ENCODE results near the gene TENM4.

Gene TENM4

DNA sequence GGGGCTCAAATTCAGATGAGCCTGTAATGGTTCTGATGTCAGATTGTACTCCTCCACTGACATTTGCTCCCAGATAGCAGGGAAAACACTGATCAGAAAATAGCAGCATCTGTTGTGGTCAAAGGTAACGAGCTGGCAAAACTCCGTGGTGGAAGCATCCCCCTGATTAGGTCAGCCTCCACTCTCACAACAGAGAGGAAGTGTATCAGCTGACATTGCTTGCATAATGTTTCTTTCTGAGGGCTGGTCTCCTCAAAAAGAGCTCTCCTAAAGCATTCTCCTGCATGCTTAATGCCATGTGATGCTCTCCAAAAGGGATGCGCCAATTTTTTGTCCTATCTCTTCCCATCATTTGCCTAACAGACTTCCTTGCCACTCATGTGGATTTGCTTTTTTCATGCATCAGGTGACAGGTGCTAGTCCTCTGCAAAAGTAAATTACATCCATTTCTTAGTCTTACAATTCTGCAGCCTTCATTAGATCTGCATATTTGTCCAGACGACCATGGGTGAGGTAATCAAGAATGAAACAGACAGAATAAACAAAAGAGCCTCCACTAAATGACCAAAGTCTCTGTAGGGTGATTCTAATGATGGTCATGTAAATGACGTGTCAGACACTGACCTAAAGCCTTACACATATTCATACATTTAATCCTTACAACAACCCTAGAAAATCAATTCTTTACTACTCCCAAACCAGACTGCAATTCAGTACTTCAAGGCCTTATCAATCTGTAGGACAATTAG, 6.4 kb upstream of the TENM4 start:
- DNase-seq: no peak

- no peak for DNase-seq
Measured at GRCh38 chr11:79444923-79445322, 4.1 kb upstream of the TENM4 start.

DNA sequence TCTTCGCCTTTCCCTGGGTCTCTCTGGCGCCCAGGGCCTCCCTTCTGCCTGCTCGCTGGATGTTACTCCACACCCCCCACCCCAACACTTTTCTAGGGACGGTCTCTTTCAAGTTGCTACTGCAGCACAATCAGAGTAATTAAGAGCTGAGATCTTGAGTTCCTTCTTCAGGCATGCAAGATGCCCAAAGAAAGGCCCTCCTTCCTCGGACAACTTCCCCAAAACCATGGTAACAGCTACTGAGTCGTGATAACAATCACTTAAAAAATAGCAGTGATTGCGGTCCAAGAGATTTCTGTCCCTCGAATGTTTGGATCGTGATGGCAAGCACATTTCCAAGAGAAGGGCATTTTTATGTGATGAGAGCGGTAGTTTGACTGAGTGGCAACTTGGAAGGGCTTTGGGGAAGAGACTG, 638 bp upstream of the TENM4 start:
- no peak for DNase-seq

GRCh38 chr11:79439886-79440570, 802 bp downstream of the TENM4 start:
- DNase-seq: no peak

GRCh38 chr11:79439410-79439885, 1.4 kb downstream of the TENM4 start:
- no peak for DNase-seq

GRCh38 chr11:79438631-79439409, 2.0 kb downstream of the TENM4 start:
- DNase-seq: no peak

GRCh38 chr11:79437981-79438630, 2.7 kb downstream of the TENM4 start:
- DNase-seq: no peak

- DNase-seq: no peak
Measured at GRCh38 chr11:79437278-79437980, 3.4 kb downstream of the TENM4 start.

GRCh38 chr11:79436919-79437277, 3.9 kb downstream of the TENM4 start:
- DNase-seq: no peak

GRCh38 chr11:79434283-79434682, 6.5 kb downstream of the TENM4 start:
- DNase-seq: no peak

GRCh38 chr11:79432138-79432537, 8.7 kb downstream of the TENM4 start:
- DNase-seq: no peak

- DNase-seq: no peak
Measured at GRCh38 chr11:79431535-79431934, 9.3 kb downstream of the TENM4 start.

GRCh38 chr11:79430280-79430679, 10.6 kb downstream of the TENM4 start:
- no peak for DNase-seq

DNA sequence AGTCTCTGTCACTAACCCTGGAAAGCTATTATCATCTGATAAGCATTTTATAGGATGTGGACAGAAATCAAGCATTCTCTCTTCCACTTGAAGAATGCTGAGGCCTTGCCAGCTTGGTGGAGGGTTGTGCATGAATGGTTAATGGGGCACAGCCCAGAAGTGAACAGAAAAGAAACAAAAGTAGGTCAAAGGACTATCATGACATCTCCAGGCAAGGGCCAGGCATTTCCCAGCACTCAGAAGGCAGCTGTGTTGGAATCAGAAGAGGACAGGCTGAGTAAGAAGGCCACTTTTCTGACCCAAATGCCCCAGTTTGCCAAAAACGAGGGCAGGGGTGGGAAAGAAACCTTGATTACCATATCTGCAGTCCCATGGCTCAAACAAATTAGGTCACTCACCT, 12.4 kb downstream of the TENM4 start:
- DNase-seq: no peak

DNA sequence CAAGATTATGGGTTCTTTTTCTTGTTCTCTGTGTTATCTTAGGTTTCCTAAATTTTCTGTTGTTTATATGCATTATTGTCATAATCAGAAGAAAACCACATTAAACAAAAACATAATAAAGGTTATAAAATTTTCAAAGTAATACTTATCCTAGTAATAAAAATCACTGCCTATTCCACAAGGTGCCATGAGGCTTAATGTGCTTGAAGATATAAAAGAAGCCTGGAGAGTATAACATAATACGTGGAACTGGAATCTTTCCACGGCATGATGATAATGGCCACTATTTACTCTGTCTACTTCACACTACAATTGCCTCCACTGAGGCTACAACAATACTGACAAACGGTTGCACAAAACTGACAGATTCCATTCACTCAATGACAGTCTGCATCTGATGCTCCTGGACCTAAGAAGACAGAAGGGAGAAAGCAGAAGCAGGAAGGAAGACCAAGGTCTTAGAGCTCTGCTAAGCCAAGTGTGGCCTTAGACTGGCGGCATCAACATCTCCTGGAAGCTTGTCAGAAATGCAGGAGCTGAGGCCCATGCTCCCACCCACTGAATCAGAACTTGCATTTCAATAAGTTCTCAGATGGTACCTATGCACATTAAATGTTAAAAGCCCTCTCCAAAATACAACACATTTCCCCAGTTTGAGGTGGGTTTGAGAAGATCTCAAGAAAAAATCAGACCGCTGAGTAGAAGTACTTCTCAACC, 13.1 kb downstream of the TENM4 start:
- no peak for DNase-seq

GRCh38 chr11:79427126-79427525, 13.7 kb downstream of the TENM4 start:
- DNase-seq: no peak

- no peak for DNase-seq
Measured at GRCh38 chr11:79425463-79425862, 15.4 kb downstream of the TENM4 start.

DNA sequence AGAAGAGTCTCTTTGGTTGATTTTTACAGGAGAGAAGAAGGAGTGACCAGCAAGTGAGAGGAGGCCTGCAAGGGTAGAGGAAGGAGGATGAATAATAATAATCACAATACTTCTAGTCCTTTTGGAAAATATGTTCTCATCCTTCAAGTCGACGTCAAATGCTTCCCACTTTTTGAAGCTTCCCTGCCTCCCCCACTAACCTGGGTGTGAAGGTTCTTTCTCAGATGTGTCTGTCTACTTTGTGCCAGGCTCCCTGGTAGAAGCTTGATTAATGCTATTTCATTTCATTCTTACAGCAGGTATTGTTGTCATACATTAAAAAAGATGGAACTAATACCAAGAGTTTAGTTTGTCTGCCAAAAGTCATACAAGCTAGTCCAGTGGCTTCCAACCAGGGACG, 17.1 kb downstream of the TENM4 start:
- no peak for DNase-seq

DNA sequence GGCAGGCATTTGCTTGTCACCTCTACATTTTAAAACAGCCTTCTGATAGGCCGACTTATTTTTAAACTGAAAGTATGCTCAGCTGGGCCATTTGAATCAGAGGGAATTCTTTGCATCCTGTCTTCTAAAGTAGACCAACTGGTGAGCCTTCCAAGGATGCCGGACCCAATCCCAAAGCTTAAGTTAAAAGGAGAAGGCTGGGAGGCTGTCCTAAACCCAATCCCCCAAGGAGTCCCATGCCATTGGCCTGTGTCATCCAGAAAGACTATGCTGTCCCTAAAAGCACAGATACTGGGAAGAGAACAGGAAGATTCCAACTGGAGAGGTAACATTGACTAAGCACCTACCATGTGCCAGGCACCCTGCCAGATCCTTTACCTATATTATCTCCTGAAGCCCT, 18.0 kb downstream of the TENM4 start:
- no peak for DNase-seq

- no peak for DNase-seq
Measured at GRCh38 chr11:79421820-79422219, 19.0 kb downstream of the TENM4 start.

DNA sequence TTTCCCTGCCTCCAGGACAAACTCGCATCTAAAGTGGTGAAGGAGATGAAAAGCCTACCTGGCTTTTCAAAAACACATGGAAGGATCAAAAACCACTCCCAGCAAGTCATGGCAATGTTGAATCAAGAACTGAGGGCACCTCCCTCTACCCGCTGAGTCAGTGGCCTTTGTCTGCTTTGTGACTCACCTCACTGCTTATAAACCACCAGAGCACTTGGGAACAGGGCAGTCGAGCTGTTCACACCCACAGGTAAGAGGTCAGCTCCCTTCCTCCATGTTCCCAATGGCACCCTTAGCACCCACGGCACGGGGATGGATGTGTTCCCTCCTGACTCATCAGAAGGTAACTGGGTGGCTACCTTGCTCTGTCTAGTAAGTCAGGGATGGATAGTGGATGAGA, 21.7 kb downstream of the TENM4 start:
- no peak for DNase-seq

DNA sequence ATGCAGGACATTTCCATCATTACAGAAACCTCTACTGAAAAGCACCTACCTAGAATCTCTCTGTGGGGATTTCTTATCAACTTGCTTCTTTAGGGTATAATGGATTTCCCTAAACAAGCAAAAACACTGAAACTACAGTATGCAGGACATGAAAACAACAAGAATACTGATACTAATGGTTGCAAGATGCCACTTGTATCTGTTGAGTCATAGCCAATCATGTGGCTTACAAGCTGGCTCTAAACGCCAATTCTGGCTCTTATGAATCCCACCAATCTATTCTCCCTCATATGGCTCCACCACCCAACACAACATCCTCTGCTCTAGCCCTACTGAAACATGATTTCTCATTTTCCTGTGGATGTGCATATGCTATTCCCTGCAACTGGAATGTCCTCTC, 22.6 kb downstream of the TENM4 start:
- no peak for DNase-seq
